Neural cell (in vitro differentiated cells): ENCODE measurements around the gene PDGFA. TPM values are rescaled to one million over a fixed set of nuclear protein-coding genes. Genes with fewer than 3 reads are reported as not detected.

Experiments used
- H2AFZ ChIP-seq: fragments of 200-600, 300-800 bp; sonication (generic), shearing (Covaris generic); 2 replicates; pipeline ENCODE4 v1.6.0; 2014; ENCODE audit warnings: low read depth, mild to moderate bottlenecking, antibody characterized with exemption, low read length, moderate library complexity
- H3F3A ChIP-seq: fragments of 200-600 bp; shearing (Covaris generic); 2 replicates; pipeline ENCODE4 v1.6.1; 2016; ENCODE audit warnings: mild to moderate bottlenecking, moderate library complexity, mixed read lengths, antibody characterized with exemption, low read length; ENCODE audit not compliant: insufficient read depth, poor library complexity, severe bottlenecking
- H3K27ac ChIP-seq: fragments of 200-600, 300-800 bp; sonication (generic), shearing (Covaris generic); 2 replicates; pipeline ENCODE4 v1.5.1; 2014; ENCODE audit warnings: mild to moderate bottlenecking, low read length, moderate library complexity
- H3K27me3 ChIP-seq: fragments of 300-800, 200-600 bp; sonication (generic), shearing (Covaris generic); 2 replicates; pipeline ENCODE4 v1.6.0; 2014; ENCODE audit warnings: mild to moderate bottlenecking, low read depth, low read length, moderate library complexity; ENCODE audit not compliant: insufficient read depth
- H3K36me3 ChIP-seq: fragments of 300-800, 200-600 bp; sonication (generic), shearing (Covaris generic); 2 replicates; pipeline ENCODE4 v1.5.1; 2014; ENCODE audit warnings: mild to moderate bottlenecking, antibody characterized with exemption, low read length, moderate library complexity; ENCODE audit not compliant: insufficient read depth
- H3K4me2 ChIP-seq: fragments of 300-800, 200-600 bp; sonication (generic), shearing (Covaris generic); 2 replicates; pipeline ENCODE4 v1.6.0; 2014; ENCODE audit warnings: mild to moderate bottlenecking, low read length
- H3K4me3 ChIP-seq: fragments of 300-800, 200-600 bp; sonication (generic), shearing (Covaris generic); 2 replicates; pipeline ENCODE4 v1.5.1; 2014; ENCODE audit warnings: mild to moderate bottlenecking, low read length, moderate library complexity
- H3K79me2 ChIP-seq: fragments of 200-600 bp; shearing (Covaris generic); replicated peaks from 2 replicates; pipeline ENCODE4 v1.6.0; 2014; ENCODE audit warnings: mild to moderate bottlenecking, low read length, moderate library complexity; ENCODE audit not compliant: insufficient read depth
- H3K9ac ChIP-seq: fragments of 300-800, 200-600 bp; sonication (generic), shearing (Covaris generic); 2 replicates; pipeline ENCODE4 v1.6.1; 2016; ENCODE audit warnings: mild to moderate bottlenecking, low read length, mixed read lengths
- H3K9me2 ChIP-seq: fragments of 200-600 bp; shearing (Covaris generic); 2 replicates; pipeline ENCODE4 v1.6.1; 2016; ENCODE audit warnings: mild to moderate bottlenecking, low read length, mixed read lengths; ENCODE audit not compliant: insufficient read depth
- H3K9me3 ChIP-seq: fragments of 200-600, 300-800 bp; sonication (generic), shearing (Covaris generic); 2 replicates; pipeline ENCODE4 v1.6.1; 2016; ENCODE audit warnings: mild to moderate bottlenecking, mixed run types, low read length, moderate library complexity, mixed read lengths
- H4K20me1 ChIP-seq: fragments of 200-600 bp; shearing (Covaris generic); 2 replicates; pipeline ENCODE4 v1.6.1; 2016; ENCODE audit warnings: mild to moderate bottlenecking, mixed run types; ENCODE audit not compliant: insufficient read depth
- EP300 ChIP-seq: fragments of 450-650 bp; conservative IDR thresholded peaks from 2 replicates; pipeline ENCODE4 v1.6.1; 2014; ENCODE audit warnings: antibody characterized with exemption, mild to moderate bottlenecking, moderate library complexity; ENCODE audit not compliant: poor library complexity, severe bottlenecking
- EZH2 ChIP-seq: fragments of 200-600, 300-800 bp; shearing (Covaris generic), sonication (generic); IDR thresholded peaks from 2 replicates; pipeline ENCODE4 v1.6.1; 2014; ENCODE audit warnings: antibody characterized with exemption, low read length, borderline replicate concordance, mild to moderate bottlenecking; ENCODE audit not compliant: insufficient read depth, poor library complexity, severe bottlenecking
- MXI1 ChIP-seq: fragments of 450-650 bp; conservative IDR thresholded peaks from 2 replicates; pipeline ENCODE4 v1.6.1; 2014; ENCODE audit warnings: antibody characterized with exemption, mild to moderate bottlenecking; ENCODE audit not compliant: poor library complexity, severe bottlenecking
- POLR2AphosphoS5 ChIP-seq: IDR thresholded peaks from 2 replicates; pipeline ENCODE4 v1.6.1; 2012
- RAD21 ChIP-seq: fragments of 450-650 bp; conservative IDR thresholded peaks from 2 replicates; pipeline ENCODE4 v1.6.1; 2014; ENCODE audit warnings: antibody characterized with exemption, mild to moderate bottlenecking, moderate library complexity
- SMC3 ChIP-seq: fragments of 450-650 bp; conservative IDR thresholded peaks from 2 replicates; pipeline ENCODE4 v1.6.1; 2014; ENCODE audit warnings: antibody characterized with exemption, mild to moderate bottlenecking, moderate library complexity; ENCODE audit not compliant: poor library complexity
- TAF1 ChIP-seq: IDR thresholded peaks from 2 replicates; pipeline ENCODE4 v1.6.1; 2012; ENCODE audit warnings: low read depth
- polyA plus RNA-seq: library from polyadenylated mRNA; depleted of rRNA; stranded (reverse); fragments of >200 nt; gene quantifications from 2 replicates; pipeline ENCODE4 v1.2.3, GENCODE V29; 2014
- TF ChIP-seq, protein P1 (sequence below): fragments of 450-650 bp; IDR thresholded peaks from 2 replicates; pipeline ENCODE4 v1.5.1; 2014; ENCODE audit warnings: antibody characterized with exemption, mild to moderate bottlenecking, moderate library complexity; ENCODE audit not compliant: poor library complexity, severe bottlenecking
- TF ChIP-seq, protein P2 (sequence below): IDR thresholded peaks from 2 replicates; pipeline ENCODE4 v1.6.1; 2012; ENCODE audit warnings: borderline replicate concordance

The PDGFA gene
- polyA plus RNA-seq, 1 donor from 2014 or later, result 4.1 TPM

DNA sequence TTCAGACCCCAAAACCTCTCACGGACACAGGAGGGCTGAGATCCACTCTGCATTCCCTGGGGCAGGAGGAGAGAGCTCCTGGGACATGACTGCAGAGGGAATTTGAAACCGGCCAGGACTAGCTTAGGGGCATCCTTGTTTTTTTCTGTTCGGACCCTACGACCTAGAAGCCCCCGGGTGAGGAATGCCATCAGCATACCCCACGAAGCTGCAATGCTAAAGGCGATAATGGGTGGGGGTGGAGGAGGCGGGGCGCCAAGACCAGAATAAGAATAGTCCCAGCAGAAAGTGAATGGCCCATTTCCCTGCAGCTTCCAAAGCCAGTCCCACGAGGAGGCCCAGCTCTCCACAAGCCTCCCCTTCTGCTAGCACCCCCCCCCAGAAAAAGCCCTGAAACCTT, 4.0 kb downstream of the PDGFA start:
- H3K9me2 ChIP-seq, result no peaks in the 10 kb centered on the region
- no peaks in the 10 kb centered on the region for H3F3A ChIP-seq
- no peak for TF ChIP-seq TAF1
- TF ChIP-seq EP300, result no peak
- no peak for TF ChIP-seq POLR2AphosphoS5
- TF ChIP-seq, protein P1, sequence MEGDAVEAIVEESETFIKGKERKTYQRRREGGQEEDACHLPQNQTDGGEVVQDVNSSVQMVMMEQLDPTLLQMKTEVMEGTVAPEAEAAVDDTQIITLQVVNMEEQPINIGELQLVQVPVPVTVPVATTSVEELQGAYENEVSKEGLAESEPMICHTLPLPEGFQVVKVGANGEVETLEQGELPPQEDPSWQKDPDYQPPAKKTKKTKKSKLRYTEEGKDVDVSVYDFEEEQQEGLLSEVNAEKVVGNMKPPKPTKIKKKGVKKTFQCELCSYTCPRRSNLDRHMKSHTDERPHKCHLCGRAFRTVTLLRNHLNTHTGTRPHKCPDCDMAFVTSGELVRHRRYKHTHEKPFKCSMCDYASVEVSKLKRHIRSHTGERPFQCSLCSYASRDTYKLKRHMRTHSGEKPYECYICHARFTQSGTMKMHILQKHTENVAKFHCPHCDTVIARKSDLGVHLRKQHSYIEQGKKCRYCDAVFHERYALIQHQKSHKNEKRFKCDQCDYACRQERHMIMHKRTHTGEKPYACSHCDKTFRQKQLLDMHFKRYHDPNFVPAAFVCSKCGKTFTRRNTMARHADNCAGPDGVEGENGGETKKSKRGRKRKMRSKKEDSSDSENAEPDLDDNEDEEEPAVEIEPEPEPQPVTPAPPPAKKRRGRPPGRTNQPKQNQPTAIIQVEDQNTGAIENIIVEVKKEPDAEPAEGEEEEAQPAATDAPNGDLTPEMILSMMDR, result no peak
- TF ChIP-seq RAD21, result no peak
- TF ChIP-seq EZH2, result no peak
- no peak for TF ChIP-seq MXI1
- TF ChIP-seq, protein P2, sequence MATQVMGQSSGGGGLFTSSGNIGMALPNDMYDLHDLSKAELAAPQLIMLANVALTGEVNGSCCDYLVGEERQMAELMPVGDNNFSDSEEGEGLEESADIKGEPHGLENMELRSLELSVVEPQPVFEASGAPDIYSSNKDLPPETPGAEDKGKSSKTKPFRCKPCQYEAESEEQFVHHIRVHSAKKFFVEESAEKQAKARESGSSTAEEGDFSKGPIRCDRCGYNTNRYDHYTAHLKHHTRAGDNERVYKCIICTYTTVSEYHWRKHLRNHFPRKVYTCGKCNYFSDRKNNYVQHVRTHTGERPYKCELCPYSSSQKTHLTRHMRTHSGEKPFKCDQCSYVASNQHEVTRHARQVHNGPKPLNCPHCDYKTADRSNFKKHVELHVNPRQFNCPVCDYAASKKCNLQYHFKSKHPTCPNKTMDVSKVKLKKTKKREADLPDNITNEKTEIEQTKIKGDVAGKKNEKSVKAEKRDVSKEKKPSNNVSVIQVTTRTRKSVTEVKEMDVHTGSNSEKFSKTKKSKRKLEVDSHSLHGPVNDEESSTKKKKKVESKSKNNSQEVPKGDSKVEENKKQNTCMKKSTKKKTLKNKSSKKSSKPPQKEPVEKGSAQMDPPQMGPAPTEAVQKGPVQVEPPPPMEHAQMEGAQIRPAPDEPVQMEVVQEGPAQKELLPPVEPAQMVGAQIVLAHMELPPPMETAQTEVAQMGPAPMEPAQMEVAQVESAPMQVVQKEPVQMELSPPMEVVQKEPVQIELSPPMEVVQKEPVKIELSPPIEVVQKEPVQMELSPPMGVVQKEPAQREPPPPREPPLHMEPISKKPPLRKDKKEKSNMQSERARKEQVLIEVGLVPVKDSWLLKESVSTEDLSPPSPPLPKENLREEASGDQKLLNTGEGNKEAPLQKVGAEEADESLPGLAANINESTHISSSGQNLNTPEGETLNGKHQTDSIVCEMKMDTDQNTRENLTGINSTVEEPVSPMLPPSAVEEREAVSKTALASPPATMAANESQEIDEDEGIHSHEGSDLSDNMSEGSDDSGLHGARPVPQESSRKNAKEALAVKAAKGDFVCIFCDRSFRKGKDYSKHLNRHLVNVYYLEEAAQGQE, result no peak
- TF ChIP-seq SMC3, result no peak
- H3K9ac ChIP-seq, result no peak overlapping the region
- H3K27me3 ChIP-seq, result peaks cover 53% of the 10 kb centered on the region
- H2AFZ ChIP-seq, result no peak overlapping the region
- no peaks in the 10 kb centered on the region for H4K20me1 ChIP-seq
- H3K9me3 ChIP-seq, result no peaks in the 10 kb centered on the region
- no peaks in the 10 kb centered on the region for H3K36me3 ChIP-seq
- no peak overlapping the region for H3K4me3 ChIP-seq
- H3K27ac ChIP-seq, result no peak overlapping the region
- no peak overlapping the region for H3K4me2 ChIP-seq
- H3K79me2 ChIP-seq, result no peaks in the 10 kb centered on the region

DNA sequence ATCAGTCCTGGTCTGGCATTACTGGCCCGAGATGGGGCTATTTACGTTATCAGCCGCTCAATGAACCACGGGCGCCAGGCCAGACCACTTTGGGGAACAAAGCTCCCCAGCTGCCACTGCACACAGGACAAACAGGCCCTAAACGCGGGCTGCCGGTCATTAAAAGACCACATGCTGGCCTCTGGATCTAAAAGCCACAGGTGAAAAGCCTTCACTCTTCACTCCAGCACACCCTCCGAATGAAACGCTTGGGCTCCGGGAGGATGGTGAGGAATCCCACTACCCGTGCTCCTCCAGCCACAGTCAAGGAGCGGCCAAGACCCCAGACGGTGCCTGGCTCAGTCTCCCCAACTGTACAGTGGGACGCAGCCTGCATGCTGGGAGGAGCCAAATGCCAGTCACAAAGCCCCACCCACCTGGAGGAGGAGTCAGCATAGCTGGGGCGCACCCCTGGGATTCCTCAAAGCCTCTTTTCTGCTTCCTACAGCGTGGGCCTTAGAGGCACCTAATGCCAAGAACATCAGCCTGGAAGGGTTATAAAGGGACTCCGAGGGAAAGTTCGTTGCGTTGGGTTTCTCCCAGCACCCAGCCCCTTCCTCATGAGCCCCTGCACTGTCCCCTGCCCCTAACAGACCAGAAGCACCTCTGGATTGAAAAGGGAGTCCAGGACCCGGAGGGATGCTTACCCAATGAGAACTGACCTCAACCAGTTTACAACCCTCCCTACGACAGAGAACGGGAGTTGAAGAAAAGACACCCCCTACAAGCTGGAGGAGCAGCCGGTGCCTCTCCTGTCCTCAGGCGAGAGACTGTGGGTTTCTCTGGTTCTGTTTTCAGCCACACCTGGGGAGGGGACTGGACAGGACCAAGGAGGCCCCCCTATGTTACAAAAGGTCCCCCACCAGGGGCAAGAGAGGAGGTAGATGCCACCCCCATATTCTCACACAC, 4.7 kb downstream of the PDGFA start:
- no peaks in the 10 kb centered on the region for H3K36me3 ChIP-seq
- H3K79me2 ChIP-seq, result no peaks in the 10 kb centered on the region
- H3K9me2 ChIP-seq, result no peaks in the 10 kb centered on the region
- peaks cover 46% of the 10 kb centered on the region for H3K27me3 ChIP-seq
- no peaks in the 10 kb centered on the region for H4K20me1 ChIP-seq
- H2AFZ ChIP-seq, result no peak overlapping the region
- no peak overlapping the region for H3K27ac ChIP-seq
- no peak overlapping the region for H3K4me2 ChIP-seq
- H3K9me3 ChIP-seq, result no peaks in the 10 kb centered on the region
- no peak for TF ChIP-seq SMC3
- TF ChIP-seq, protein P2, result no peak
- TF ChIP-seq RAD21, result no peak
- TF ChIP-seq TAF1, result no peak
- H3K4me3 ChIP-seq, result no peak overlapping the region
- no peaks in the 10 kb centered on the region for H3F3A ChIP-seq
- H3K9ac ChIP-seq, result no peak overlapping the region
